ENCODE measurements around the gene MAD1L1. TPM values are rescaled to one million over a fixed set of nuclear protein-coding genes. Genes with fewer than 3 reads are reported as not detected.

MAD1L1 gene
- total RNA-seq, 1 donor from 2014 or later, result 32.3 TPM

GRCh38 chr7:1918063-1918645, 314.6 kb downstream of the MAD1L1 start:
- no peak overlapping the region for H3K27ac Mint-ChIP-seq (ENCODE audit: unreplicated experiment)
- H3K27me3 Mint-ChIP-seq (ENCODE audit: low read depth, unreplicated experiment), result no peaks in the 10 kb centered on the region
- no peak for FAIRE-seq
- H3K27ac ChIP-seq (ENCODE audit: low read depth, low read length), result no peak overlapping the region
- DNase-seq (ENCODE audit: low read depth), result no peak
- no peaks in the 10 kb centered on the region for H3K9me3 Mint-ChIP-seq (ENCODE audit: unreplicated experiment)
- peaks cover 2% of the 10 kb centered on the region for H3K4me1 Mint-ChIP-seq (ENCODE audit: low read depth, unreplicated experiment)
- H3K36me3 ChIP-seq (ENCODE audit: insufficient read depth, low read length), result peaks cover 3% of the 10 kb centered on the region
- no peaks in the 10 kb centered on the region for H3K27me3 ChIP-seq (ENCODE audit: insufficient read depth, low read length)
- no peaks in the 10 kb centered on the region for H4K20me1 ChIP-seq (ENCODE audit: insufficient read depth, low read length)
- H3K4me3 Mint-ChIP-seq (ENCODE audit: unreplicated experiment), result no peak overlapping the region
- TF ChIP-seq, protein P1, sequence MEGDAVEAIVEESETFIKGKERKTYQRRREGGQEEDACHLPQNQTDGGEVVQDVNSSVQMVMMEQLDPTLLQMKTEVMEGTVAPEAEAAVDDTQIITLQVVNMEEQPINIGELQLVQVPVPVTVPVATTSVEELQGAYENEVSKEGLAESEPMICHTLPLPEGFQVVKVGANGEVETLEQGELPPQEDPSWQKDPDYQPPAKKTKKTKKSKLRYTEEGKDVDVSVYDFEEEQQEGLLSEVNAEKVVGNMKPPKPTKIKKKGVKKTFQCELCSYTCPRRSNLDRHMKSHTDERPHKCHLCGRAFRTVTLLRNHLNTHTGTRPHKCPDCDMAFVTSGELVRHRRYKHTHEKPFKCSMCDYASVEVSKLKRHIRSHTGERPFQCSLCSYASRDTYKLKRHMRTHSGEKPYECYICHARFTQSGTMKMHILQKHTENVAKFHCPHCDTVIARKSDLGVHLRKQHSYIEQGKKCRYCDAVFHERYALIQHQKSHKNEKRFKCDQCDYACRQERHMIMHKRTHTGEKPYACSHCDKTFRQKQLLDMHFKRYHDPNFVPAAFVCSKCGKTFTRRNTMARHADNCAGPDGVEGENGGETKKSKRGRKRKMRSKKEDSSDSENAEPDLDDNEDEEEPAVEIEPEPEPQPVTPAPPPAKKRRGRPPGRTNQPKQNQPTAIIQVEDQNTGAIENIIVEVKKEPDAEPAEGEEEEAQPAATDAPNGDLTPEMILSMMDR (IDR thresholded peaks at IDR 0.05; ENCODE audit: insufficient read depth, low read depth, low read length), result no peak
- no peak for TF ChIP-seq EZH2 (IDR thresholded peaks at IDR 0.05; ENCODE audit: insufficient read depth, low read length)
- no peak overlapping the region for H3K4me2 ChIP-seq (ENCODE audit: low read length)
- no peak overlapping the region for H2AFZ ChIP-seq (ENCODE audit: low read depth, low read length)
- no peak overlapping the region for H3K9ac ChIP-seq (ENCODE audit: low read length)
- peaks cover 14% of the 10 kb centered on the region for H3K4me1 ChIP-seq (ENCODE audit: insufficient read depth, low read length)
- no peaks in the 10 kb centered on the region for H3K79me2 ChIP-seq (ENCODE audit: insufficient read depth, low read length)
- no peaks in the 10 kb centered on the region for H3K9me3 ChIP-seq (ENCODE audit: insufficient read depth, low read depth, low read length)
- peaks cover 23% of the 10 kb centered on the region for H3K36me3 Mint-ChIP-seq (ENCODE audit: low read depth, unreplicated experiment)
- H3K4me3 ChIP-seq (ENCODE audit: insufficient read depth, low read depth, low read length), result no peak overlapping the region

GRCh38 chr7:1917221-1918062, 315.3 kb downstream of the MAD1L1 start:
- Histone ChIP-seq H3K36me3 (ENCODE audit: insufficient read depth, low read length) (no peaks in the 10 kb centered on the region), H3K9me3 (ENCODE audit: insufficient read depth, low read depth, low read length) (no peaks in the 10 kb centered on the region), H3K4me1 (ENCODE audit: insufficient read depth, low read length) (peaks cover 20% of the 10 kb centered on the region), H3K27me3 (ENCODE audit: insufficient read depth, low read length) (no peaks in the 10 kb centered on the region), H4K20me1 (ENCODE audit: insufficient read depth, low read length) (no peaks in the 10 kb centered on the region), H2AFZ (ENCODE audit: low read depth, low read length) (no peak overlapping the region), H3K27ac (ENCODE audit: low read depth, low read length) (no peak overlapping the region), H3K79me2 (ENCODE audit: insufficient read depth, low read length) (no peaks in the 10 kb centered on the region), H3K4me3 (ENCODE audit: insufficient read depth, low read depth, low read length) (no peak overlapping the region), H3K9ac (ENCODE audit: low read length) (no peak overlapping the region), H3K4me2 (ENCODE audit: low read length) (no peak overlapping the region)
- Mint-ChIP-seq H3K4me1 (ENCODE audit: low read depth, unreplicated experiment) (peaks cover 2% of the 10 kb centered on the region), H3K27me3 (ENCODE audit: low read depth, unreplicated experiment) (no peaks in the 10 kb centered on the region), H3K4me3 (ENCODE audit: unreplicated experiment) (no peak overlapping the region), H3K9me3 (ENCODE audit: unreplicated experiment) (no peaks in the 10 kb centered on the region), H3K36me3 (ENCODE audit: low read depth, unreplicated experiment) (peaks cover 20% of the 10 kb centered on the region), H3K27ac (ENCODE audit: unreplicated experiment) (no peak overlapping the region)
- DNase-seq (ENCODE audit: low read depth) (peak; percentile 36), FAIRE-seq (no peak)
- no peak for TF ChIP-seq EZH2 (IDR thresholded peaks at IDR 0.05; ENCODE audit: insufficient read depth, low read length)
- TF ChIP-seq, protein P1 (IDR thresholded peaks at IDR 0.05; ENCODE audit: insufficient read depth, low read depth, low read length), result no peak

DNA sequence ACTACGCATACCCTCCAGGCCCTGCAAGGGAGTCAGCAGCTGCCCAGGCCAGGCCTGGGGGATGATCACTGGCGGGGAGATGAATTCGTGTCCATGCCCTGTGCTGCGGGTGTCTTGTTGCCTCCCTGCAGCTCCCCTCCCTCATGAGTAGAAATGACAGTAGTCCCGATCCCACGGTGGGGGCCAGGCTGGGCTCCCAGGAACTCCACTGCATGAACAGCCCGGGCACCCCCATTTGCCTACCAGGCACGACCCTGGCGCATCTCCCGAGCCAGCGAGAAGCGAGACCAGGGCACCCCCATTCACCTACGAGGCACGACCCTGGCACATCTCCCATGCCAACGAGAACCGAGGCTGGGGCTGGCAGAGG, 316.2 kb downstream of the MAD1L1 start:
- Mint-ChIP-seq H3K27me3 (ENCODE audit: low read depth, unreplicated experiment) (no peaks in the 10 kb centered on the region), H3K4me1 (ENCODE audit: low read depth, unreplicated experiment) (peaks cover 2% of the 10 kb centered on the region), H3K4me3 (ENCODE audit: unreplicated experiment) (no peak overlapping the region), H3K36me3 (ENCODE audit: low read depth, unreplicated experiment) (peaks cover 14% of the 10 kb centered on the region), H3K9me3 (ENCODE audit: unreplicated experiment) (no peaks in the 10 kb centered on the region), H3K27ac (ENCODE audit: unreplicated experiment) (no peak overlapping the region)
- Histone ChIP-seq H3K4me2 (ENCODE audit: low read length) (no peak overlapping the region), H2AFZ (ENCODE audit: low read depth, low read length) (no peak overlapping the region), H3K4me1 (ENCODE audit: insufficient read depth, low read length) (peaks cover 26% of the 10 kb centered on the region), H3K9me3 (ENCODE audit: insufficient read depth, low read depth, low read length) (no peaks in the 10 kb centered on the region), H3K79me2 (ENCODE audit: insufficient read depth, low read length) (no peaks in the 10 kb centered on the region), H3K4me3 (ENCODE audit: insufficient read depth, low read depth, low read length) (no peak overlapping the region), H4K20me1 (ENCODE audit: insufficient read depth, low read length) (no peaks in the 10 kb centered on the region), H3K27me3 (ENCODE audit: insufficient read depth, low read length) (no peaks in the 10 kb centered on the region), H3K36me3 (ENCODE audit: insufficient read depth, low read length) (no peaks in the 10 kb centered on the region), H3K9ac (ENCODE audit: low read length) (no peak overlapping the region), H3K27ac (ENCODE audit: low read depth, low read length) (no peak overlapping the region)
- no peak for DNase-seq (ENCODE audit: low read depth)
- FAIRE-seq, result no peak
- TF ChIP-seq EZH2 (IDR thresholded peaks at IDR 0.05; ENCODE audit: insufficient read depth, low read length), result no peak
- TF ChIP-seq, protein P1 (IDR thresholded peaks at IDR 0.05; ENCODE audit: insufficient read depth, low read depth, low read length), result no peak
